HEK293 (cell line): ENCODE data around the gene PRC1.
A peak's percentile ranks its signal among the peaks of the same experiment; 100 is the strongest.

Experiments used
- BCL11A ChIP-seq: fragments of 450-650 bp; formaldehyde crosslinking; IDR thresholded peaks from 2 replicates; pipeline ENCODE4 v1.5.1; 2016; ENCODE audit warnings: low read depth, missing biosample characterization, missing genetic modification characterization
- KLF1 ChIP-seq: fragments of 450-650 bp; formaldehyde crosslinking; IDR thresholded peaks from 2 replicates; pipeline ENCODE4 v1.5.1; 2016; ENCODE audit warnings: missing biosample characterization, missing genetic modification characterization
- OSR2 ChIP-seq: fragments of 450-650 bp; formaldehyde crosslinking; IDR thresholded peaks from 2 replicates; pipeline ENCODE4 v1.5.1; 2016; ENCODE audit warnings: missing biosample characterization, missing genetic modification characterization
- SALL2 ChIP-seq: fragments of 450-650 bp; formaldehyde crosslinking; IDR thresholded peaks from 2 replicates; pipeline ENCODE4 v1.5.0; 2017; ENCODE audit warnings: missing biosample characterization, mild to moderate bottlenecking, missing genetic modification characterization, borderline replicate concordance
- SP7 ChIP-seq: fragments of 450-650 bp; formaldehyde crosslinking; IDR thresholded peaks from 2 replicates; pipeline ENCODE4 v1.5.1; 2016; ENCODE audit warnings: missing biosample characterization, missing genetic modification characterization
- ZBTB20 ChIP-seq: fragments of 450-650 bp; formaldehyde crosslinking; IDR thresholded peaks from 2 replicates; pipeline ENCODE4 v1.5.1; 2016; ENCODE audit warnings: missing biosample characterization, missing genetic modification characterization
- ZEB2 ChIP-seq: fragments of 450-650 bp; formaldehyde crosslinking; IDR thresholded peaks from 2 replicates; pipeline ENCODE4 v1.5.1; 2016; ENCODE audit warnings: missing biosample characterization, missing genetic modification characterization
- ZFP41 ChIP-seq: fragments of 450-650 bp; formaldehyde crosslinking; IDR thresholded peaks from 2 replicates; pipeline ENCODE4 v1.5.1; 2016; ENCODE audit warnings: missing biosample characterization, missing genetic modification characterization, borderline replicate concordance
- ZNF121 ChIP-seq: fragments of 450-650 bp; formaldehyde crosslinking; IDR thresholded peaks from 2 replicates; pipeline ENCODE4 v1.5.1; 2016; ENCODE audit warnings: missing biosample characterization, missing genetic modification characterization
- ZNF138 ChIP-seq: fragments of 450-650 bp; formaldehyde crosslinking; IDR thresholded peaks from 2 replicates; pipeline ENCODE4 v1.5.1; 2016; ENCODE audit warnings: missing biosample characterization, missing genetic modification characterization, borderline replicate concordance
- ZNF221 ChIP-seq: fragments of 450-650 bp; formaldehyde crosslinking; IDR thresholded peaks from 2 replicates; pipeline ENCODE4 v1.5.1; 2017; ENCODE audit warnings: missing biosample characterization, missing genetic modification characterization, borderline replicate concordance
- ZNF223 ChIP-seq: fragments of 450-650 bp; formaldehyde crosslinking; IDR thresholded peaks from 2 replicates; pipeline ENCODE4 v1.5.1; 2016; ENCODE audit warnings: missing biosample characterization, missing genetic modification characterization
- ZNF311 ChIP-seq: fragments of 450-650 bp; formaldehyde crosslinking; IDR thresholded peaks from 2 replicates; pipeline ENCODE4 v1.5.1; 2017; ENCODE audit warnings: missing biosample characterization, missing genetic modification characterization, borderline replicate concordance
- ZNF324 ChIP-seq: fragments of 450-650 bp; formaldehyde crosslinking; IDR thresholded peaks from 2 replicates; pipeline ENCODE4 v1.5.1; 2016; ENCODE audit warnings: missing biosample characterization, missing genetic modification characterization
- ZNF335 ChIP-seq: fragments of 450-650 bp; formaldehyde crosslinking; conservative IDR thresholded peaks from 2 replicates; pipeline ENCODE4 v1.5.1; 2016; ENCODE audit warnings: missing biosample characterization, missing genetic modification characterization
- ZNF341 ChIP-seq: fragments of 450-650 bp; formaldehyde crosslinking; IDR thresholded peaks from 2 replicates; pipeline ENCODE4; 2016; ENCODE audit warnings: low read depth, missing biosample characterization, missing genetic modification characterization
- ZNF521 ChIP-seq: fragments of 450-650 bp; formaldehyde crosslinking; IDR thresholded peaks from 2 replicates; pipeline ENCODE4 v1.5.1; 2017; ENCODE audit warnings: missing biosample characterization, mild to moderate bottlenecking, missing genetic modification characterization
- ZNF571 ChIP-seq: fragments of 450-650 bp; formaldehyde crosslinking; IDR thresholded peaks from 2 replicates; pipeline ENCODE4 v1.5.0; 2017; ENCODE audit warnings: missing biosample characterization, missing genetic modification characterization
- ZNF658 ChIP-seq: fragments of 450-650 bp; formaldehyde crosslinking; IDR thresholded peaks from 2 replicates; pipeline ENCODE4; 2016; ENCODE audit warnings: missing biosample characterization, missing genetic modification characterization
- ZNF707 ChIP-seq: fragments of 450-650 bp; formaldehyde crosslinking; IDR thresholded peaks from 2 replicates; pipeline ENCODE4 v1.5.1; 2016; ENCODE audit warnings: missing biosample characterization, missing genetic modification characterization
- ZNF785 ChIP-seq: fragments of 450-650 bp; formaldehyde crosslinking; IDR thresholded peaks from 2 replicates; pipeline ENCODE4 v1.5.1; 2016; ENCODE audit warnings: missing biosample characterization, missing genetic modification characterization
- ZSCAN30 ChIP-seq: fragments of 450-650 bp; IDR thresholded peaks from 2 replicates; pipeline ENCODE4 v1.5.1; 2018; ENCODE audit warnings: missing biosample characterization, mild to moderate bottlenecking, missing genetic modification characterization, moderate library complexity
- TF ChIP-seq, protein P1 (sequence below): fragments of 450-650 bp; formaldehyde crosslinking; optimal IDR thresholded peaks from 2 replicates; pipeline ENCODE3; 2016; ENCODE audit warnings: missing biosample characterization, mild to moderate bottlenecking, missing genetic modification characterization
- TF ChIP-seq, protein P2 (sequence below): fragments of 450-650 bp; formaldehyde crosslinking; IDR thresholded peaks from 2 replicates; pipeline ENCODE4 v1.5.1; 2017; ENCODE audit warnings: missing biosample characterization, missing genetic modification characterization
- TF ChIP-seq, protein P3 (sequence below): fragments of 450-650 bp; formaldehyde crosslinking; IDR thresholded peaks from 2 replicates; pipeline ENCODE4 v1.5.1; 2017; ENCODE audit warnings: missing biosample characterization, missing genetic modification characterization
- TF ChIP-seq, protein P4 (sequence below): fragments of 450-650 bp; formaldehyde crosslinking; IDR thresholded peaks from 2 replicates; pipeline ENCODE4 v1.5.1; 2016; ENCODE audit warnings: missing biosample characterization, missing genetic modification characterization, low read depth
- TF ChIP-seq, protein P5 (sequence below): fragments of 450-650 bp; formaldehyde crosslinking; IDR thresholded peaks from 2 replicates; pipeline ENCODE4 v1.5.1; 2017; ENCODE audit warnings: missing biosample characterization, missing genetic modification characterization
- TF ChIP-seq, protein P6 (sequence below): fragments of 450-650 bp; formaldehyde crosslinking; IDR thresholded peaks from 2 replicates; pipeline ENCODE4 v1.5.1; 2016; ENCODE audit warnings: missing biosample characterization, missing genetic modification characterization

Gene PRC1

DNA sequence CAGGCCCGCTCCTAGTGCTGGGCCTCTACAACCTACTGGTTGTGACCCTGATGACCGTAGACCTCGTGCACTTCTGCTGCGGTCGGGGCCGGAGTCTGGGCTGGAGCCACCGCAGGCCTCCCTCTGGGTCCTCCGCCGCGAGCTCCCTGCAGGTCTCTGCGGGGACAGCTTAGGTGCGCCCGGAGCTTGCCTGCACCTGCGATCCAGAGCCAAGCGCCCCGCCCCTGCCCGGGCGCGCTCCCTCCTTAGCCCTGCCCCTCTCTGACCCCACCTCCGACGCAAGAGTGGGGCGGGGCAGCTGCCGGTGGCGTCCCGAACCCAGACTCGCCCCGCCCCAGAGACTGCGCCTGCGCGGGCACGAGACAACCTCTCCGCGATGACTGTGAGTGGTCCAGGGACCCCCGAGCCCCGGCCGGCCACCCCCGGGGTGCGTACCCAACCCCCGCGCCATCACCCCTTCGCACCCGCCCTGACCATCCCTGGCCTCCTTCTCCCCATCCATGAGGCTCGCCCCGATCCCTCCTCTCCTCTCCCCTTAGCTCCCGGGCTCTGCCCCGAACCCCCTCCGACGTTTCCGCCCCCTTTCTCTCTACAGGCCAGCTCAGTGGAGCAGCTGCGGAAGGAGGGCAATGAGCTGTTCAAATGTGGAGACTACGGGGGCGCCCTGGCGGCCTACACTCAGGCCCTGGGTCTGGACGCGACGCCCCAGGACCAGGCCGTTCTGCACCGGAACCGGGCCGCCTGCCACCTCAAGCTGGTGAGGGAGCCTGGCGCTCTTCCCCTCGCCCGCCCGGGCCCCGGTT, 59.2 kb downstream of the PRC1 start, which contains the start of gene UNC45A (continued):
- peak; percentile 81 for TF ChIP-seq KLF1 (tag by site-specific recombination)
- 0 out of 2 replicates have a peak, but pooled peaks have one; percentile 39 for TF ChIP-seq SP7 (tag by site-specific recombination)
- TF ChIP-seq, protein P1, sequence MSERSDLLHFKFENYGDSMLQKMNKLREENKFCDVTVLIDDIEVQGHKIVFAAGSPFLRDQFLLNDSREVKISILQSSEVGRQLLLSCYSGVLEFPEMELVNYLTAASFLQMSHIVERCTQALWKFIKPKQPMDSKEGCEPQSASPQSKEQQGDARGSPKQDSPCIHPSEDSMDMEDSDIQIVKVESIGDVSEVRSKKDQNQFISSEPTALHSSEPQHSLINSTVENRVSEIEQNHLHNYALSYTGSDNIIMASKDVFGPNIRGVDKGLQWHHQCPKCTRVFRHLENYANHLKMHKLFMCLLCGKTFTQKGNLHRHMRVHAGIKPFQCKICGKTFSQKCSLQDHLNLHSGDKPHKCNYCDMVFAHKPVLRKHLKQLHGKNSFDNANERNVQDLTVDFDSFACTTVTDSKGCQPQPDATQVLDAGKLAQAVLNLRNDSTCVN (tag by site-specific recombination), result peak; percentile 90
- TF ChIP-seq ZNF223 (tag by site-specific recombination), result peak; percentile 87; the same call in 1 of the 2 replicates
- no peak for TF ChIP-seq SALL2
- TF ChIP-seq ZNF121, result peak; percentile 89
- 0 out of 2 replicates have a peak, but pooled peaks have one; percentile 18 for TF ChIP-seq ZSCAN30 (tag by site-specific recombination)
- no peak; the same call in 1 of the 2 replicates for TF ChIP-seq ZEB2
- TF ChIP-seq ZNF658 (tag by site-specific recombination), result no peak
- no peak for TF ChIP-seq ZNF311
- no peak for TF ChIP-seq ZNF138 (tag by site-specific recombination)
- TF ChIP-seq ZNF785 (tag by site-specific recombination), result no peak
- no peak for TF ChIP-seq ZNF521 (tag by site-specific recombination)
- no peak for TF ChIP-seq OSR2 (tag by site-specific recombination)
- TF ChIP-seq ZNF707 (tag by site-specific recombination), result no peak
- TF ChIP-seq, protein P2, sequence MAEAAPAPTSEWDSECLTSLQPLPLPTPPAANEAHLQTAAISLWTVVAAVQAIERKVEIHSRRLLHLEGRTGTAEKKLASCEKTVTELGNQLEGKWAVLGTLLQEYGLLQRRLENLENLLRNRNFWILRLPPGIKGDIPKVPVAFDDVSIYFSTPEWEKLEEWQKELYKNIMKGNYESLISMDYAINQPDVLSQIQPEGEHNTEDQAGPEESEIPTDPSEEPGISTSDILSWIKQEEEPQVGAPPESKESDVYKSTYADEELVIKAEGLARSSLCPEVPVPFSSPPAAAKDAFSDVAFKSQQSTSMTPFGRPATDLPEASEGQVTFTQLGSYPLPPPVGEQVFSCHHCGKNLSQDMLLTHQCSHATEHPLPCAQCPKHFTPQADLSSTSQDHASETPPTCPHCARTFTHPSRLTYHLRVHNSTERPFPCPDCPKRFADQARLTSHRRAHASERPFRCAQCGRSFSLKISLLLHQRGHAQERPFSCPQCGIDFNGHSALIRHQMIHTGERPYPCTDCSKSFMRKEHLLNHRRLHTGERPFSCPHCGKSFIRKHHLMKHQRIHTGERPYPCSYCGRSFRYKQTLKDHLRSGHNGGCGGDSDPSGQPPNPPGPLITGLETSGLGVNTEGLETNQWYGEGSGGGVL (tag by site-specific recombination), result peak; percentile 98
- TF ChIP-seq, protein P3, sequence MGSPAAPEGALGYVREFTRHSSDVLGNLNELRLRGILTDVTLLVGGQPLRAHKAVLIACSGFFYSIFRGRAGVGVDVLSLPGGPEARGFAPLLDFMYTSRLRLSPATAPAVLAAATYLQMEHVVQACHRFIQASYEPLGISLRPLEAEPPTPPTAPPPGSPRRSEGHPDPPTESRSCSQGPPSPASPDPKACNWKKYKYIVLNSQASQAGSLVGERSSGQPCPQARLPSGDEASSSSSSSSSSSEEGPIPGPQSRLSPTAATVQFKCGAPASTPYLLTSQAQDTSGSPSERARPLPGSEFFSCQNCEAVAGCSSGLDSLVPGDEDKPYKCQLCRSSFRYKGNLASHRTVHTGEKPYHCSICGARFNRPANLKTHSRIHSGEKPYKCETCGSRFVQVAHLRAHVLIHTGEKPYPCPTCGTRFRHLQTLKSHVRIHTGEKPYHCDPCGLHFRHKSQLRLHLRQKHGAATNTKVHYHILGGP, result no peak
- no peak for TF ChIP-seq ZNF324 (tag by site-specific recombination)
- 0 out of 2 replicates have a peak, but pooled peaks have one; percentile 17 for TF ChIP-seq BCL11A (tag by site-specific recombination)
- peak; percentile 97 for TF ChIP-seq ZBTB20 (tag by site-specific recombination)
- TF ChIP-seq, protein P4, sequence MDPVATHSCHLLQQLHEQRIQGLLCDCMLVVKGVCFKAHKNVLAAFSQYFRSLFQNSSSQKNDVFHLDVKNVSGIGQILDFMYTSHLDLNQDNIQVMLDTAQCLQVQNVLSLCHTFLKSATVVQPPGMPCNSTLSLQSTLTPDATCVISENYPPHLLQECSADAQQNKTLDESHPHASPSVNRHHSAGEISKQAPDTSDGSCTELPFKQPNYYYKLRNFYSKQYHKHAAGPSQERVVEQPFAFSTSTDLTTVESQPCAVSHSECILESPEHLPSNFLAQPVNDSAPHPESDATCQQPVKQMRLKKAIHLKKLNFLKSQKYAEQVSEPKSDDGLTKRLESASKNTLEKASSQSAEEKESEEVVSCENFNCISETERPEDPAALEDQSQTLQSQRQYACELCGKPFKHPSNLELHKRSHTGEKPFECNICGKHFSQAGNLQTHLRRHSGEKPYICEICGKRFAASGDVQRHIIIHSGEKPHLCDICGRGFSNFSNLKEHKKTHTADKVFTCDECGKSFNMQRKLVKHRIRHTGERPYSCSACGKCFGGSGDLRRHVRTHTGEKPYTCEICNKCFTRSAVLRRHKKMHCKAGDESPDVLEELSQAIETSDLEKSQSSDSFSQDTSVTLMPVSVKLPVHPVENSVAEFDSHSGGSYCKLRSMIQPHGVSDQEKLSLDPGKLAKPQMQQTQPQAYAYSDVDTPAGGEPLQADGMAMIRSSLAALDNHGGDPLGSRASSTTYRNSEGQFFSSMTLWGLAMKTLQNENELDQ, result no peak
- TF ChIP-seq ZNF335, result peak; percentile 97
- TF ChIP-seq ZFP41 (tag by site-specific recombination), result no peak
- TF ChIP-seq, protein P5, sequence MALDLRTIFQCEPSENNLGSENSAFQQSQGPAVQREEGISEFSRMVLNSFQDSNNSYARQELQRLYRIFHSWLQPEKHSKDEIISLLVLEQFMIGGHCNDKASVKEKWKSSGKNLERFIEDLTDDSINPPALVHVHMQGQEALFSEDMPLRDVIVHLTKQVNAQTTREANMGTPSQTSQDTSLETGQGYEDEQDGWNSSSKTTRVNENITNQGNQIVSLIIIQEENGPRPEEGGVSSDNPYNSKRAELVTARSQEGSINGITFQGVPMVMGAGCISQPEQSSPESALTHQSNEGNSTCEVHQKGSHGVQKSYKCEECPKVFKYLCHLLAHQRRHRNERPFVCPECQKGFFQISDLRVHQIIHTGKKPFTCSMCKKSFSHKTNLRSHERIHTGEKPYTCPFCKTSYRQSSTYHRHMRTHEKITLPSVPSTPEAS (tag by site-specific recombination), result 0 out of 2 replicates have a peak, but pooled peaks have one; percentile 14
- peak; percentile 81 for TF ChIP-seq ZNF341 (tag by site-specific recombination)
- TF ChIP-seq, protein P6, sequence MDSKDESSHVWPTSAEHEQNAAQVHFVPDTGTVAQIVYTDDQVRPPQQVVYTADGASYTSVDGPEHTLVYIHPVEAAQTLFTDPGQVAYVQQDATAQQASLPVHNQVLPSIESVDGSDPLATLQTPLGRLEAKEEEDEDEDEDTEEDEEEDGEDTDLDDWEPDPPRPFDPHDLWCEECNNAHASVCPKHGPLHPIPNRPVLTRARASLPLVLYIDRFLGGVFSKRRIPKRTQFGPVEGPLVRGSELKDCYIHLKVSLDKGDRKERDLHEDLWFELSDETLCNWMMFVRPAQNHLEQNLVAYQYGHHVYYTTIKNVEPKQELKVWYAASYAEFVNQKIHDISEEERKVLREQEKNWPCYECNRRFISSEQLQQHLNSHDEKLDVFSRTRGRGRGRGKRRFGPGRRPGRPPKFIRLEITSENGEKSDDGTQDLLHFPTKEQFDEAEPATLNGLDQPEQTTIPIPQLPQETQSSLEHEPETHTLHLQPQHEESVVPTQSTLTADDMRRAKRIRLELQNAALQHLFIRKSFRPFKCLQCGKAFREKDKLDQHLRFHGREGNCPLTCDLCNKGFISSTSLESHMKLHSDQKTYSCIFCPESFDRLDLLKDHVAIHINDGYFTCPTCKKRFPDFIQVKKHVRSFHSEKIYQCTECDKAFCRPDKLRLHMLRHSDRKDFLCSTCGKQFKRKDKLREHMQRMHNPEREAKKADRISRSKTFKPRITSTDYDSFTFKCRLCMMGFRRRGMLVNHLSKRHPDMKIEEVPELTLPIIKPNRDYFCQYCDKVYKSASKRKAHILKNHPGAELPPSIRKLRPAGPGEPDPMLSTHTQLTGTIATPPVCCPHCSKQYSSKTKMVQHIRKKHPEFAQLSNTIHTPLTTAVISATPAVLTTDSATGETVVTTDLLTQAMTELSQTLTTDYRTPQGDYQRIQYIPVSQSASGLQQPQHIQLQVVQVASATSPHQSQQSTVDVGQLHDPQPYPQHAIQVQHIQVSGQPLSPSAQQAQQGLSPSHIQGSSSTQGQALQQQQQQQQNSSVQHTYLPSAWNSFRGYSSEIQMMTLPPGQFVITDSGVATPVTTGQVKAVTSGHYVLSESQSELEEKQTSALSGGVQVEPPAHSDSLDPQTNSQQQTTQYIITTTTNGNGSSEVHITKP, result peak; percentile 58
- no peak for TF ChIP-seq ZNF571 (tag by site-specific recombination)
- TF ChIP-seq ZNF221 (tag by site-specific recombination), result no peak
